Pancreas (tissue), 10 donors: ENCODE results near the gene AKAP13. TPM values are rescaled to one million over a fixed set of nuclear protein-coding genes. Genes with fewer than 3 reads are reported as not detected.
A peak's percentile ranks its signal among the peaks of the same experiment; 100 is the strongest.

ENCODE experiments used
- ATAC-seq, 4 donors: fragments of 200-7000 bp; cut with Tn5 transposase; one replicate each; pipeline versions ENCODE4 v1.8.0 to v1.9.1; 2020; ENCODE audit warnings: mild to moderate bottlenecking in 4 of 4, moderate library complexity in 4 of 4
- DNase-seq, 6 donors: peaks; one replicate each; pipeline ENCODE4 v3.0.0-alpha.2; 2020
- FAIRE-seq: peaks from 2 replicates; lab custom pipeline; 2012; peaks lifted over from hg19 to GRCh38; lab: Jason Lieb, UNC
- H3K27ac ChIP-seq, 4 donors: fragments of 200-600 bp; sonication (generic); 1 replicate in 3 of 4; 2 replicates in 1 of 4; pipeline versions ENCODE4 v1.5.0 to v1.8.0; 2020
- H3K27me3 ChIP-seq, 4 donors: fragments of 200-600 bp; one replicate each; pipeline ENCODE4 v1.8.0; 2021
- H3K36me3 ChIP-seq, 3 donors: fragments of 200-600 bp; sonication (generic) in 1 of 3; one replicate each; pipeline versions ENCODE4 v1.5.0 to v1.8.0; 2020 to 2021
- H3K4me1 ChIP-seq, 3 donors: fragments of 200-600 bp; one replicate each; pipeline ENCODE4 v1.8.0; 2021
- H3K4me3 ChIP-seq, 4 donors: fragments of 200-600 bp; sonication (generic) in 2 of 4; one replicate each; pipeline versions ENCODE4 v1.5.0 to v1.8.0; 2020 to 2021
- H3K9me3 ChIP-seq, 4 donors: fragments of 200-600 bp; one replicate each; pipeline ENCODE4 v1.8.0; 2021
- CTCF ChIP-seq, 4 donors: fragments of 200-600 bp; sonication (generic) in 3 of 4; IDR thresholded peaks; one replicate each; pipeline versions ENCODE4 v1.5.0 to v1.8.0; 2021; ENCODE audit warnings: antibody characterized with exemption in 4 of 4
- WGBS, 2 donors: extraction: QIAGEN DNeasy Blood & Tissue Kit; methylation state at CpG; one replicate each; pipeline ENCODE4 v1.1.7; 2013; 5-methylcytosine and 5-hydroxymethylcytosine counted together
- intact Hi-C, 3 donors: fragments of 100-400 bp; cut with DNase I; formaldehyde crosslinking; loops; one replicate each; pipeline versions ENCODE4 v1.11.1 to v1.14.2; 2022
- polyA plus RNA-seq, 2 donors: library from polyadenylated mRNA; stranded (reverse); fragments of 200-250 nt; gene quantifications; one replicate each; pipeline ENCODE4 v1.2.3, GENCODE V29; 2013
- total RNA-seq, 6 donors: library from RNA; stranded (reverse); fragmentation: NEBNext Ultra II Directional in 4 of 6; extraction: Animal tissue kit (Norgen Biotek cat#: 25700) in 4 of 6; gene quantifications; one replicate each; pipeline versions ENCODE4 v1.2.1 to v1.2.4, GENCODE V29; 2021 to 2023
- donor health status: healthy with polysubstance abuse.
- donor health status: DM: no; HTN: no; CAD: no; lungs with moderate emphysema.
- donor health status: DM: no; HTN: no; CAD: no.
- donor health status: control.
- donor health status: control.
- donor health status: Bipolar disorder and iron deficiency.
- donor health status: DM: yes; HTN: yes; CAD: no.
- donor health status: DM: no; HTN: no; CAD: no.
- donor health status: DM: no; HTN: no; CAD: no.
- donor health status: DM: yes; HTN: yes; CAD: no.

AKAP13 gene
- total and polyA plus RNA-seq, 8 donors: 64.9 to 139 (median 89.9) TPM

GRCh38 chr15:85581495-85581894 is 201.1 kb downstream of the AKAP13 start:
- peak overlapping the region; percentile 26 to 57 (median 45) for H3K4me3 ChIP-seq
- H3K9me3 ChIP-seq: no peaks in the 10 kb centered on the region
- no peak for TF ChIP-seq CTCF (IDR thresholded peaks at IDR 0.05)
- H3K27me3 ChIP-seq: no peaks in the 10 kb centered on the region
- WGBS, 2 donors: 27 to 38% methylated on average over 8 of the region's 8 CpGs
- peak; percentile 10 to 35 (median 20) for ATAC-seq
- DNase-seq: peak; percentile 52 to 78 (median 62)
- H3K27ac ChIP-seq: peak overlapping the region; percentile 85 to 91 (median 90)
- no peaks in the 10 kb centered on the region for H3K36me3 ChIP-seq
- peaks cover 6 to 58% (median 32%) of the 10 kb centered on the region in 3 donors for H3K4me1 ChIP-seq
- intact Hi-C loops: no loop called here
- FAIRE-seq: no peak

- Histone ChIP-seq H3K9me3 (no peaks in the 10 kb centered on the region), H3K27me3 (no peaks in the 10 kb centered on the region), H3K36me3 (peaks cover 0 to 4% (median 0%) of the 10 kb centered on the region in 3 donors), H3K4me1 (peaks cover 3 to 58% (median 26%) of the 10 kb centered on the region in 3 donors), H3K4me3 (peak overlapping the region; percentile 26 to 57 (median 45)), H3K27ac (peak overlapping the region; percentile 85 to 91 (median 90))
- peak; percentile 32 to 56 (median 46) for ATAC-seq
- intact Hi-C loops: no loop called here
- no peak for TF ChIP-seq CTCF (IDR thresholded peaks at IDR 0.05)
- FAIRE-seq: no peak
- DNase-seq: peak in 4 of 6 donors; percentile 55 to 73 (median 64)
- 15 to 20% methylated on average over 10 of the region's 10 CpGs for whole genome bisulfite sequencing, 2 donors
These were observed 202.0 kb downstream of the AKAP13 start for GRCh38 chr15:85582131-85583079.

- peaks cover 6 to 65% (median 30%) of the 10 kb centered on the region in 3 donors for H3K4me1 ChIP-seq
- no peaks in the 10 kb centered on the region for H3K9me3 ChIP-seq
- peak overlapping the region; percentile 26 to 57 (median 45) for H3K4me3 ChIP-seq
- ATAC-seq (no peak), FAIRE-seq (no peak), DNase-seq (peak in 1 of 6 donors; percentile 32)
- peaks cover 0 to 9% (median 5%) of the 10 kb centered on the region in 3 donors for H3K36me3 ChIP-seq
- TF ChIP-seq CTCF (IDR thresholded peaks at IDR 0.05): no peak
- peak overlapping the region in 3 of 4 donors; percentile 89 to 91 (median 90) for H3K27ac ChIP-seq
- intact Hi-C loops: no loop called here
- H3K27me3 ChIP-seq: no peaks in the 10 kb centered on the region
- 13 to 15% methylated on average over 4 of the region's 4 CpGs for WGBS, 2 donors
These were observed 203.0 kb downstream of the AKAP13 start for GRCh38 chr15:85583442-85583841.

GRCh38 chr15:85583923-85584390 is 203.6 kb downstream of the AKAP13 start:
- peak in 1 of 4 donors; percentile 4 for ATAC-seq
- WGBS, 2 donors: 9 to 22% methylated on average over 3 of the region's 3 CpGs

More at GRCh38 chr15:85583923-85584390, 203.6 kb downstream of the AKAP13 start:
- no peaks in the 10 kb centered on the region for H3K27me3 ChIP-seq
- peak overlapping the region in 2 of 4 donors; percentile 90 to 91 for H3K27ac ChIP-seq
- no peak for TF ChIP-seq CTCF (IDR thresholded peaks at IDR 0.05)
- peaks cover 0 to 9% (median 5%) of the 10 kb centered on the region in 3 donors for H3K36me3 ChIP-seq
- H3K9me3 ChIP-seq: no peaks in the 10 kb centered on the region
- peak in 2 of 6 donors; percentile 24 to 54 for DNase-seq
- FAIRE-seq: no peak
- H3K4me3 ChIP-seq: peak overlapping the region in 3 of 4 donors; percentile 43 to 57 (median 47)
- H3K4me1 ChIP-seq: peaks cover 10 to 64% (median 35%) of the 10 kb centered on the region in 3 donors
- intact Hi-C loops: no loop called here
